Activated CD4-positive, alpha-beta T cell treated with anti-CD3 and anti-CD28 coated beads for 4 hours (primary cell): ENCODE data around the gene B9D1.
"Not testable (repeated sequence)": the region's sequence is repeated elsewhere in the genome, so short reads cannot be mapped to it uniquely, and the experiment has no call there.

ENCODE experiments used
- DNase-seq, 2 donors: peaks; one replicate each; pipeline ENCODE4 v3.0.0-alpha.2; 2020

The B9D1 gene

DNA sequence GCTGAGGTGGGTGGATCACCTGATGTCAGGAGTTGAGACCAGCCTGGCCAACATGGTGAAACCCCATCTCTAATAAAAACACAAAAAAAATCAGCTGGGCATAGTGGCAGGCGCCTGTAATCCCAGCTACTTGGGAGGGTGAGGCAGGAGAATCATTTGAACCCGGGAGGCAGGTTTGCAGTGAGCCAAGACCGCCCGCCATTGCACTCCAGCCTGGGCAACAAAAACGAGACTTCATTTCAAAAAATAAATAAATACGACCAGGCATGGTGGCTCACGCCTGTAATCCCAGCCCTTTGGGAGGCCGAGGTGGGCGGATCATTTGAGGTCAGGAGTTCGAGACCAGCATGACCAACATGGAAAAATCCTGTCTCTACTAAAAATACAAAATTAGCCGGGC lies 9.1 kb downstream of the B9D1 start:
- not testable (repeated sequence) for DNase-seq

DNA sequence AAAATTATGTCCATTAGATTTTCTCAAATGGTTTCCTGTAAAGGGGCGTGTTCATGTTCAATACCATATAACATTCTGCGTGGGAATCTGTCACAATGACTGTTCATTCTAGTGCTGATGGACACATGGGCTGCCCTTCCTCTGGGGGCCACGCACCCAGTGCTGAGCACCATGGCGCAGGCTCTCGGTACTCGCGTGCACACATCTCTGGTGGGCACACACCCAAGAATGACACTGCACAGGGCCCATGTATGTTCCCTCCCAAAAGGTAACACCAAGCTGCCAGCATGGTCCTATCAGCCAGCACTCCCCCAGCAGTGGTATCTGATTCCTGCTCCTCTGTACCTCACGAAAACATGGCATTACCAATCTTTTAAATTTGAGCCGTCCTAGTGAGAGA lies 13.7 kb downstream of the B9D1 start:
- DNase-seq = no peak

- no peak for DNase-seq
Observed at GRCh38 chr17:19348081-19348650, 14.4 kb downstream of the B9D1 start.

GRCh38 chr17:19347323-19348080 lies 15.0 kb downstream of the B9D1 start:
- no peak for DNase-seq

DNA sequence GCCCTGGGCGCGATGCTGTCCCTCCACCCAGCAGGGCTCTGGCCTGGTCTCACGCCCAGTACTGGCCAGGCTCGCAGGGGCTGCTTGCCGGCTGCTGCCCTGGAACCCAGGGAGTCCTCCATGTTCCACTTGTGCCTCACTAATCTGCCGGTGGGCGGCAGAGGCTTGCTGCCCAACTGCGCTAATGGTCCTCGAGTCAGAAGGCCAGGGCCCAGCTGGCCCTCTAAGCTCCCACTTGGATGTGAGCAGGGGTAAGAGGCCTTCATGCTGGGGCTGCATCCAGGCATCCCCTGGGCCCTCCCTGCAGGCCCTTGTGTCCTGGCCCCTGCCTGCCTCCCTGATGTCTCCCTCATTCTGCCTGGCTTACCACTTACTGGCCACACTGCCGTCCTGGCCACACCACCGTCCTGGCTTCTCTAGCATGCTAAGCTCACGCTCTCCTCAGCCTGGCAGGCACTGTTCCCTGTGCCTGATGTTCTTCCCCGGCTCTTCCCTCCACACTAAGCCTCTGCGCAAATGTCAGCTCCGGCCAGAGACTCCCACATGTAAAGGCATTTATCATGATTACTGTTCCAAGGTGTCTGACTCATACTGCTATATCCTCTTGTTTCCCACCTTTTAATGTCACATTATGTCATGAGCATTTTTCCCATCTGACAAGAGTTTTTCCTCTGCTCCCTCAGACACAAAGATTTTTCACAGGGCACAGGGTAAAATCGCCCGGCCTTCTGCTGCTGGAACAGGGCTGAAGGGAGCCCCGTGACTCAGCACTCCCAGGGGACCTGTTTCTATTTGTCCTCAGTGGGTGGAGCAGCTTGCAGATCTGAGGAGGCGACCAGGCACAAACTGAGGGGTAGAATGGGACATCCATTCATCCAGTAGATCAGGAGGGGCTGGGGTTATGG lies 15.9 kb downstream of the B9D1 start:
- no peak for DNase-seq

- no peak for DNase-seq
Observed at GRCh38 chr17:19345486-19346350, 16.8 kb downstream of the B9D1 start.

DNA sequence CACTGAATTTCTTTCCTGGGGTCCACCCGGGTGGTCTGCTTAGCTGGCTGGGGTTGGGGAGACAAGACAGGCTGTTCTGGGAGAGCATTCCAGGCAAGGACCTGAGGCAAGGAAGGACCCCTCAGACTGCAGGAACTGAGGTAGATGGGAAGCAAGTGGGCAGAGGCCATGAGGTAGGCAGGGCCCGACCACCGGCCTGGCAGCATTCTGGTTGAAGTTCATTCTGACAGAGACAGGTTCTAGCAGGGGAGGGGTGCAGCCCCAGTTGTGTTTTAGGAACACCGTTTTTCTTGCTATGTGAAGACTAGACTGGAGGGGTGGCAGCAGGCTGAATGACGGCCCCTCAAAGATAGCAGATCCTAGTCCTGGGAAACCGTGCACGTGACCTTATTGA lies 17.5 kb downstream of the B9D1 start:
- DNase-seq = no peak

DNA sequence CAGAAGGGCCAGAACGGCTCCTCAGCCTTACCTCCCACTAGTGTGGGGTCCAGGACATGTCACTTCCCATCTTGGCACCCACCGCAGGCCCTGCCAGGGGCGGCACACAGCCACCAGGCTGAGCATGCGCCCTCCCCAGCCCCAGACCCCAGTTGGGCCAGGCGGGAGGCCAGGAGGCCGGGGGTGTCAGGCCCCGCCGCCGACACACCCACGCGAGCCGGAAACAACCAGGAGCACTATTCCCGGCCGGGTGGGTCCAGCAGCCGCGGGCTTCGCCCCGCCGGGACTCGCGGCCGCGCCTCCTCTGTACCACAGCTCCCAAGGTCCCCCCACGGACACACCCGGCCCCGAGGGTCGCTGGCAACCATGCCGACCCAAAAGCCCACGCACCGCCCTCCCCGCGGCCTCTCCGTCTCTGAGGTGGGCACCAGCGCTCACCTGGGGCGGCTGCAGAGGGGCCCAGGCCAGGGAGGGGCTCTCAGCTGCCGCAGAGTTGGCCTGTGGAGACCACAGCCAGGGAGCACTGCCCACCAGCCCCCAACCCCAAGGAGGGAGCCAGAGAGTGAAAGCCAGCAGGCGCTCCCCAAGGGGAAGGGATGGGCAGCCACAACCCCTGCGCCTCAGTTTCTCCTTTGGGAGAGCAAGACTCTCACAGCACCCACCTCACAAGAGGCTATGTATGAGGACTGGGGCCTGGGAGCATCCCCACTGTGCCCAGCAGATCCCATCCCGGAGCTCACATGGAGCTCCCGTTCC lies 18.0 kb downstream of the B9D1 start:
- DNase-seq = no peak

DNA sequence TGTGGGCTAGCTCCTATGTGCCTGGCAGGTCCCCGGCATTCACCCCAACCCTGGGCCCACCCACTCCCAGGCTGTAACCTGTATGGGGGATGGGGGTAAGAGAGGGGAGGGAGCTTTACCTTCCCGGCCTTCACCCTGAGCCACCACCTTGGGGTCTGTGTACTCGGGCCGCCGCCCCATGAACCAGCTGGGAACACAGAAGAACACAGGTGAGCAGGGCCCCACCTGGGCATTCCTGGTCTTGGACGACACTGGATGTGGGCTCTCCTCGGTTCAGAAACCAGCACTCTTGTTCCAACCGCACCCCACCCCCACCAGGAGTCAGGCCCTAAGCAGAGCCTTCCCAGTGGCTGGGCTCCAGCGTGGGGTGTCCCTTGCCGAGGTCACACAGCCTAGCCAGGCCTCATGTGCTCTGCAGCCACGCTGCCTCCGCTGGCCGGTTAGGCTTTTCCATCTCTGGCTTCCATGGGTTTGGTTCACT lies 18.8 kb downstream of the B9D1 start:
- DNase-seq = no peak

- no peak for DNase-seq
Observed at GRCh38 chr17:19343256-19343630, 19.3 kb downstream of the B9D1 start.

DNA sequence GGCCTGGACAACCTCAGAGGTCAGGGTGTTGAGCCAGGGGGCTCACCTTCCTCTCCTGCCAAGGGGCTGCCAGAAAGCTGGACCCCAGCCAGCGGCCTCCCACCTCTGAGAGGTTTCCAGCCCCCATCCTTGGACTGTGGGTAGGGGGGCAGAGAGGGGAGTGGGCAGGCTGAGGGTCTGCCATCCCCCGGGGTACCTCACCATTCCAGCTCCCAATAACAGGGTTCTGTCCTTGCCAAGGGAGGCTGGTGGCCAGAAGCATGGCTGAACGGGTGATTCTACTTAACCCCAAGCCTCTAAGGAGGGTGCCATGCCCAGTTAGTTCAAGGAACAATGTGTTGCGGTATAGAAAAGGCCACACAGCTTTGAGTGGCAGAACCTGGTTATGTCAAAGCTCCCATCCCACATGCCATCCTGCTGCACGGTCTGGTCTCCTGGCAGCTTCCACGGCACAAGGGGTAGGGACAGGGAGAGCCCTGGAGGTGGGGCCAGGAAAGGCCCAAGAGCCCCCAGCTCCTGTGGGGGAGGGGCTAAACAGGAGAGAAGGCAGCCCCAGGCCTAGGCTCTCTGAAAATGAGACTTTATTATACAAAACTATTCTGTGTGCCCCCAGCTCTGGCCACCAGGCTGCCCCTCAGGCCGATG lies 19.8 kb downstream of the B9D1 start:
- no peak for DNase-seq

GRCh38 chr17:19341641-19342610 lies 20.6 kb downstream of the B9D1 start:
- DNase-seq = no peak

GRCh38 chr17:19341211-19341631 lies 21.3 kb downstream of the B9D1 start:
- DNase-seq = no peak

GRCh38 chr17:19339341-19339815 lies 23.1 kb downstream of the B9D1 start:
- no peak for DNase-seq

DNA sequence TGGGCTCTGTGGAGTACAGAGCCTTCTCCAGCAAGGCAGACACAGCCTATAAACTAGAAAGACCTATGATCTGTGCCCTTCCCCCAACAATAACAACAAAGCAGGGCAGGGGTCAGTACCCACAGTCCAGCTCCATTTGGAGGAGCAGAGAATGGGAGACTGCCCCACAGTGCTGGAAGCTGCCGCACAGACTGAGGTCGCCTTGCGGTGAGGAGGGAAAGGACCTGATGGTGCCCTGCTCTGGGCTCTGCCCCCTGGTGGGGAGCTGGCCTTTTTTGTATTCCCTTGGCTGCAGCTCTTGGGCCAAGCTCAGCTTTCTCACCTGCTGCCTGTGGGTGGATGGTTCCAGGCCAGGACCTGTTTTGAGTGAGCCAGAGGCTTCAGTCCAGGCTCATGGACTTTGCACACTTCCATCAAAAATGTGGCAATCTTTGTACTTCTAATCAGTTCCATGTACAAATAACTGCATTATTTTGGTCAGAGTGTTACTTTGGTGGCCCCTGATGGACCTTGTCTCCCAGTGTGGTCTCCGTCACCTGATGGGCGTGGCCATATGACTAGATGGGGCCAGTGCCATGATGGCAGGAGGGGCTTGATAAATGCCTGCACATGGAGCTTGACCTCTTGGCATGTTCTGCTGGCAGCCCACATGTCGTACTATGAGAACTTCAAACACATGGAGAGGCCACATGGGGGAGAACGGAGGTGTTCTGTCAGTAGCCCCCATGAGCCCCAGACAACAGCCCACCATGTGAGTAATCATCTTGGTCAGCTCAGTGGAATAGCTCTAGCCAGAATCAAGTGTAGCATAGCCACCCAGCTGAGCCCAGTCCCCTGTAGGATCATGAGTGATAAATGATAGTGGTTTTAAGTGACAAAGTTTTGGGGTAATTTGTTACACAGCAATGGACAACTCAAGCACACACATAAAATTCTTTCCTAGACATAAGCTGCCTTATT lies 24.2 kb downstream of the B9D1 start:
- peak; percentile 59 to 65 for DNase-seq

- DNase-seq = no peak
Observed at GRCh38 chr17:19337712-19338023, 24.9 kb downstream of the B9D1 start.

GRCh38 chr17:19336938-19337711 lies 25.4 kb downstream of the B9D1 start:
- DNase-seq = no peak
